NCI-H1092 treated with DMSO at 0.1 percent for 48 hours (cell line): ENCODE data around the gene ORMDL2.
A peak's percentile ranks its signal among the peaks of the same experiment; 100 is the strongest.
"Not testable (repeated sequence)": the region's sequence is repeated elsewhere in the genome, so short reads cannot be mapped to it uniquely, and the experiment has no call there.

Experiments used
- DNase-seq: peaks from one replicate; lab custom pipeline; 2025; lab: John Stamatoyannopoulos, UW

Gene ORMDL2

DNA sequence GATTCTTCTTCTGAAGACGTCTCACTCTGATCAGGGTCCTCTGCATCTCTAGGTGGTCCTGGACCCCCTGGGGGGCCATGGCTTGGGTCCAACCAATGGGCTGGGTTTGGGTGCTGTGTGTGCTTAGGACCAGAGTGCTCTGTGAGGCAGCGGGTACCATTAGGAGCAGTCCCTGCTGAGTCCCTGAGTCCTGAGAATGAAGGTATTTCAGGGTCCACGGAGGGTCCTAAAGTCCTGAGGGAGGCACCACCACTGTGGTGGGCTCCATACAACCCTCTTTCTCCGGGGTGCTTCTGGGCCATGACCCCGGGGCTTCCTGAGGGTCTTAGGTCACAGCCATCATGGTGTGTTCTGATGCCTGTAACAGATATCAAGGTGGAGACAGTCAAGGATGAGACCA lies 10.5 kb downstream of the ORMDL2 start:
- no peak for DNase-seq

GRCh38 chr12:55829967-55830600 lies 12.2 kb downstream of the ORMDL2 start:
- no peak for DNase-seq

DNA sequence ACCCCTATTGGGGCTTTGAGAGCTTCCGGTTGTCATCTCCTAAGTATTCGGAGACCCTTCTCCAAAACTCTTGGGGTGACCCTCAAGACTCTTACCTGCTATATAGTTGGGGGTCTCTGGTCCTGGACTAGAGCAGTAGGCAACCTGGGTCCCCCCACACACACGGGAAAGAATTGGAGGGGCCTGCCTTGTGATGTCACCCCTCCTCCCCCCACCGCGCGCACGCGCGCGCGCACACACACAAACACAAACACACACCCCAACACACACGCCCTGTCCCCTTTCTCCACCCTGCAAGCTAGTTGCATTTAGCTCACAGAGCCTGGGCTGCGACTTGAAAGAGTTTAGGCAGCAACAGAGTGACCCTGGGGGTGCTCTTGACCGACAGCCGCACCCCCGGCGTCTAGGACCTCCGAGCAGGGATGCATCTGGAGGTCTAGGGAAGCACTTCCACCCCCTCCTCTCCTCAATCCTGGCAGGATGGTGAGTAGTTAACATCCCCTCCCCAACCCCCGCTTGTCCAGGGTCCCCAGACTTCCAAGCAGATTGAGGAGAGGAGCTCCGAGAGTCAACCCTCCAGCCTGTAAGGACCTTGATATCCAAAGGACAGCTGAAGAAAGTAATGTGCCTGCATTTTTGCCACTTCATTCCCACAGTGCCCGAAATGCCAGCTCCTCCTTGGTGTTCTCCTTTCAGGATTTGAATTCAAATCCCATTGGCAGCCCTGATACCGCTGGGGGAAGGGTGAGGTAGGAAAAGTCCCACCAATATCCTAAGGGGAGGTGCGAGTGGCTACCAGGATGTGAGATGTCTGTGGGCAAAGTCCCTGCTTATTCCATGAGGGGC lies 13.0 kb downstream of the ORMDL2 start:
- DNase-seq: peak; percentile 52

- DNase-seq: no peak
These were observed 13.6 kb downstream of the ORMDL2 start for GRCh38 chr12:55831447-55831815.

GRCh38 chr12:55833056-55833455 lies 15.2 kb downstream of the ORMDL2 start:
- no peak for DNase-seq

DNA sequence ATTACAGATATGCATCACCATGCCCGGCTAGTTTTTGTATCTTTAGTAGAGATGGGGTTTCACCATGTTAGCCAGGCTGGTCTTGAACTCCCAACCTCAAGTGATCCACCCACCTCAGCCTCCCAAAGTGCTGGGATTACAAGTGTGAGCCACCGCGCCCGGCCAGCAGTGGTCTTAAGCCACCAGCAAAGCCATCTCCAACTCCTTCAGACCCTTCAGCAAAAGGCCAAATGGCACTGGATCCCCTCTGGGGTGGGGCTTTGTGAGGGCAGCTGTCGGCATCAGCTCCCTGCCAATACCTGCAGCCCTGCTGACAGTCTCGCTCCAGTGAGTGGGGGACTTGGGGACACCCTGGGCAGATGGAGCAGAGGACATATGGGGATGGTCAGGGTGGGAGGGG lies 16.6 kb downstream of the ORMDL2 start:
- not testable (repeated sequence) for DNase-seq

DNA sequence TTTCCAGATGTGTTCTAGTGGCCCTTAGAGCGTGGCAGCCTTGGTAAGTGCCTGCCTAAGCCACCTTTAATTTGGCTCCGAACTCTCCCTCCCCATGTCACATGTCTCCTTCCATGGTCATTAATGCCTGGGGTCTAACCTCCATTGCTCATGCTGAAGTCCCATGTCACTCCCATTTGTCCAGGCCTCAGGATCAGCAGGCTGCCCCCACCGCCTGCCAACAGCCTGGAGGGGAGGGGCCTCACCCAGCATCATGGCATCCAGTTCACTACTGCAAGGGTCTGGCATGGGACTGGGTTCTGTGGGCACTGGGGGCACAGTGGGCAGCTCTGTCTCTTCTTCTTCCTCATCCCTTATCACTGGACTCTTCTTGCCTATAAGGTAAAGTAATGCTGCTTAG lies 20.5 kb downstream of the ORMDL2 start:
- DNase-seq: no peak

- no peak for DNase-seq
These were observed 21.7 kb downstream of the ORMDL2 start for GRCh38 chr12:55839345-55840140.

- no peak for DNase-seq
These were observed 22.9 kb downstream of the ORMDL2 start for GRCh38 chr12:55840581-55841351.

DNA sequence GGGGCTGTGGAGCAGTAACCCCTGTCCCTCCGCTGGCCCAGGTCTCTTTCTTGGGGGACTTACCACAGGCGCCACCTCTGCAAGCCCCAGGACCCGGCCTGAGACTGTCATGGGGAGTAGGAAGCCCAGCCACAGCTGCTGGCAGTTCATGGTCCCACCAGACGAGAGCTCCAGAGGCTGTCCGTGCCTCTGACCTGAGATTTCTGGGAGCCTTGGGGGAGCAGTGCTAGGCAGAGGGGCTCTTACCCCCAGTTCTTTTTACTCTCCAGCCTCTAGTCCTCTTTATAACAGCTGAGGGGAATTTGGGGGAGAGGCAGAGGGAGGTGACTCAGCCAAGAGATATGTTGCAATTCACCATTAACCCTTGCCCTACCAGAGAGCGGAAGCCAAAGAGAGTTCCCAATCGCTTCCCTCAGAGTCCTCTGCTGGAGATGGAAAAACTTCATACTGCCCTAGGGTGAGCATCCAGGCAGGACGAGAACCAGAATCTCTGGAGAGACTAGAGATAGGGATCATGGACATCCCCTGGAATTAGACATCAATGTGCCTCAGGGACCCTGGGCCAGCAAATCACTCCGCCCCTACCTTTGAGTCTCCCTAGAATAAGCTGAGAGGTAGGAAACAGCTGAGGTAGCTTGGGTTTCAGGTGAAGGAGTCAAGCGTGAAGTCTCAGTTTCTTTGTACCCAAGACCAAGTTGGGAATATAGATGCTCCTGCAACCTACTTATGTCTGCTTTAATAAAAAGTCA lies 25.0 kb downstream of the ORMDL2 start, which contains the start of gene MMP19:
TSS of gene MMP19 (minus strand) at position 256 of the 749 bp plus-strand sequence. CDS start at position 150, 106 bp downstream.
- DNase-seq: no peak

DNA sequence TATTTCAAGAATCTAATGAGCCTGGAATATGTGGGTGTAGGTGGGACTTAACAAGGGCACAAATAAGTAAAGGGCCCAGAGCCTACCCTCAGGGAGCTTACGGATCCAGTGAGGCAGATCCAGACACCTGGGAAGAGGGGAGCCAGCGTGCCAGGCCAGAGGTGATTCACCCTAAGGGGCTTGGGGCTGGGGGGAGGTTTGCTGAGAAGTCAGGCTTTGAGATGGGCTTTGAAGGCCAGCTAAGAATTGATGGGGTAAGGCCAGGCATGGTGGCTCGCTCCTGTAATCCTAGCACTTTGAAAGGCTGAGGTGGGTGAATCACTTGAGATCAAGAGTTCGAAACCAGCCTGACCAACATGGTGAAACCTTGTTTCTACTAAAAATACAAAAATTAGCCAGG lies 25.6 kb downstream of the ORMDL2 start:
- DNase-seq: no peak

DNA sequence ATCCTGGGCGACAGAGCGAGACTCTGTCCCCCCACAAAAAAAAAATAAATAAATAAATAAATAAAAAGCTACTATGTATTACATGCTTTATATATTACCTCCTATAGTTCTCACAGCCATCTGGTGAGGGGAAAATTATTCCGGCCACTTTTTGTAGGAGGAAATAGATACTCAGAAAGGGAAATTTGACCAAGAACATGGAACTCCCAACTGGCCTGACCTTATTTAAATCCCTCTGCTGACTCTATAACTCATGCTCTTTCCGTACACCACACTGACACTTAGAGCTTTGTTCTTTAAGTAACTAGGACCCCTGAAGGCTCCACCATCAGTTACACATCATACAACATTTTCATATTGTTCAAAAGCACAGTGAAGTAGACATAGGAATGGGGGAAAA lies 27.1 kb downstream of the ORMDL2 start:
- DNase-seq: no peak

GRCh38 chr12:55845361-55845760 lies 27.5 kb downstream of the ORMDL2 start:
- DNase-seq: no peak

DNA sequence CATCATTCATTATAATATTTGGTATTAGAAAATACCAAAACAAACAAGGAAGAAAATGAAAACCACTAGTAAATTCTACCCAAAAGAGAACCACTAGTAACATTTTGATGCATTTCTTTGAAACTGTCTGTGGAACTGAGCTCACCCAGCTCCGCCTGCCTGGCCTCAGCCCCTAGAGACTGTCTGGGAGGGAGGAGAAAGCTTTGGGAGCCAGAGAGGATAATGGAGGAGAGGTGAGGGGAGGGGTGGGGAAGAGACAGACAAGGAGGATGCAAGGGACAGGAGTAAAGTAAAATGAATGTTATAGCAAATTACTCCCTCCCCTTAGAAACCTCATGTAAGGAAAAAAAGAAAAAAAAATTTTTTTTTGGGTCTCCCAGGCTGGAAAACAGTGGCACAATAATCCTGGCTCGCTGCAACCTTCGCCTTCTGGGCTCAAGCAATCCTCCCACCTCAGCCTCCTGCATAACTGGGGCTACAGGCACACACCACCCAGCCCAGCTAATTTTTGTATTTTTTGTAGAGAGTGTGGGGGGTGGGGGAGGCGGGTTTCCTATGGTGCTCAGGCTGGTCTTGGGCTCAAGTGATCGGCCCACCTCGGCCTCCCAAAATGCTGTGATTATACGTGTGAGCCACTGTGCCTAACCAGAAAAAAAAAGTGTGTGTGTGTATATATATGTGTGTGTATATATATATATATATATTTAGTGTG lies 28.1 kb downstream of the ORMDL2 start:
- DNase-seq: no peak

DNA sequence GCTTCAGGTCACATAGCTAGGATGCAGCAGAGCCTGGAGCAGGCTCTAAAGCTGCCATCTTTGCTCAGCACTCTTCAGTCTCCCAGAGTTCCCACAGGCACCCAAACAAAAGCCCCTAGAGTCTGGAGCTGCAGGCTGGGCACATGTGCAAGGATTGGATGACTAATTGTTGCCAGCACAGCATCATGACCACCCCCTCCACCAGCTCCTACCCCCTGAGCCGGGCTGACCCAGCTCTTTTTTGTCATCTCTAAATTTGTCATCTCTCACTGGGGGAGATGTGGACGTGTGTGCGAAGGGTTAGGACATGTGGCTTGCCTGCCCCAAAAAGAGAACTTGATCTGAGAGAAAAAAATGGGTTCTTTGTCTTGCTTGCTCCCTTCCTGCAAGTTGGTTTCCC lies 29.2 kb downstream of the ORMDL2 start:
- no peak for DNase-seq

DNA sequence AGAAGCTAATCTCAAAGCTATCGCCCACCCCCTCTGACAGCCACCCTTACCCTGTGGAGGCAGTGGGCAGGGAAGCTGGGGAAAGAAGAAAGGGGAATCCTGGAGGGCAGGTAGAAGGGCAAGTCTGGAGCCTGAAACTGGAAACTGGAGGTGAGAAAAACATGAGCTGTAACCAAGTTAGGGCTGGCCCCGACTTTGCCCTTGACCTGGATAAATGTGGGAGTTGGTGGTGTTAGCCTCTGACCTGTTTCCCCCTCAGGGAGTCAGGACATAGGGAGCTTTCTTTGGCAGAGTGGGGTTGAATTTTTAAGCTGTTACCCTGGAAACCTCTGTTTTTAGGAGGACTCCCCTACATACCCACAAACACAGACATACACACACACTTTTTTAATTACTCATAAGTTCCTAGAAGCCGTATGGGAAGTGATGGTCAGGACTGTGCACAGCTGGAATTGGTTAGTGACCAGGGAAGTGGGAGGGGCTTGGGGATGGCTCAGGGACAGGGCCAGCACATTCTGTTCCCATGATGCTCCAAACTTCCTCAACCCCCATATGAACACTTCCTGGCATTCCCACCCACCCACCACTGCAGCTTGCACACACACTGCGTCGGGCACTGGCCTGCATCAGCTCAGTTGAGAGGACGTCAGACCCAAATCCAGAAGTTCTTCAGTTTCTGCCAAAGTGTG lies 29.9 kb downstream of the ORMDL2 start:
- DNase-seq: no peak

DNA sequence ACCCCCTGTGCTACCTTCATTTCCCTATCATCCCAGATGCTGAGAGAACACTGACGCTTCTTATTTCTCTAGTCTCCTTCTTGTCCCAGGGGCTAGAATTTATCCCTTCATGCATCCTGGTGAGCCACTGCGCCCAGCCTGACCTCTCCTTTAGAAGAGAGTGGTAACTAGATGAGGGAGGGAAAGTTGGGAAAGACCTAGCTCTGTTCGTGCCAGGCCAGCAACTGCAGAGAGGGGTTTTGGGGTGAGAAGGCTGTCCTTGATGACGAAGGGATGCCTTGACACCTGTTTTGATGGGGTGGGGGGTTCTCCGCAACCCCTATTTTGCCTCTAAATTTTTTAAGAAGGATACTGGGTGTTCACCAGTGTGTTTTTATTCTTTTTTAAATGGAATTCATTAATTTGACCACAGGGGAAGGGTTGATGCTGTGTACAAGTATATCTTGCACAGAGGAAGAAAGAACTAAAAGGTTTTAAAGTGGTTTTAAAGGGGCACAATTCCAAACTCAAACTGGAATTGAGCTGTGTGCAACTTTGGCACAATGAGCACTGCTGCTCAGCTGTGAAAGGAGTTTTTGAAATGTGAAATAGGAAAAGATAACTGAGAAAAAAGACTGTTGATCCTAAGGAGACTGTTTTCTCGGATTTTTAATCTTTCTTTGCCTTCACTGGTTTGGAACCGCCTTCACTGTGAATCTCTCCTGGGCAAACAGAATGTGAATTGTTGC lies 31.9 kb downstream of the ORMDL2 start:
- no peak for DNase-seq

DNA sequence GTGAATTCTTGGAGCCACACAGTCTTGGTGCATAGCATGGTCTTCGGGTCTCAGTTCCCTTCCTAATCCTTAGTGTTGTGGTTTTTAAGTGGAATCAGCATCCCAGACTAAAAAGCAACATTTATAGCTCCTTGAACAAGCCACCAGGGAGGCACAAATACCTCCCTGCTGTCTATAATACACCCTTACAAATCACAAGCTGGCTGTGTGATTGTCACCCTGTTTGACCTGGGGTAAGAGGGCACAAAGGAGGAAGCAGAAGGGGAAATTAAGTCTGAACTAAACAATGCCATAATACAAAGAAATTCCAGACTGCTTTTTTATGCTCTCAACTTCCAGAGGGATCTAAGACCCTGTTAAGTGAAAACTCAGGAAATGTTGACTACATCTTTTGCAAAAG lies 32.6 kb downstream of the ORMDL2 start:
- DNase-seq: no peak

- no peak for DNase-seq
These were observed 33.1 kb downstream of the ORMDL2 start for GRCh38 chr12:55850893-55851292.
